GM12892 (cell line): Measurements from ENCODE around the gene IPO5.
"Not testable (repeated sequence)": the region's sequence is repeated elsewhere in the genome, so short reads cannot be mapped to it uniquely, and the experiment has no call there.

ENCODE experiments used
- DNase-seq: peaks from one replicate; pipeline ENCODE4 v3.0.0; 2011; ENCODE audit not compliant: insufficient read length
- FAIRE-seq: peaks from 2 replicates; lab custom pipeline; 2011; peaks lifted over from hg19 to GRCh38; lab: Jason Lieb, UNC
- POLR2A ChIP-seq: IDR thresholded peaks from 2 replicates; pipeline ENCODE4 v1.6.1; 2011; ENCODE audit warnings: low read depth, low read length, control low read depth
- POLR2AphosphoS5 ChIP-seq: IDR thresholded peaks from 2 replicates; pipeline ENCODE4 v1.6.1; 2011; ENCODE audit warnings: low read depth, low read length, control low read depth
- TAF1 ChIP-seq: IDR thresholded peaks from 2 replicates; pipeline ENCODE4 v1.6.1; 2011; ENCODE audit warnings: low read depth, mild to moderate bottlenecking, control low read depth, low read length, borderline replicate concordance

IPO5 gene

GRCh38 chr13:97979556-97979955 is 26.1 kb downstream of the IPO5 start:
- no peak for DNase-seq
- TF ChIP-seq POLR2AphosphoS5, result no peak
- no peak for TF ChIP-seq POLR2A
- TF ChIP-seq TAF1, result no peak
- FAIRE-seq, result no peak

- peak; percentile 33 for FAIRE-seq
- no peak for DNase-seq
- no peak for TF ChIP-seq POLR2A
- TF ChIP-seq POLR2AphosphoS5, result no peak
- TF ChIP-seq TAF1, result no peak
These were observed 28.8 kb downstream of the IPO5 start for GRCh38 chr13:97982286-97982685.

GRCh38 chr13:97986835-97987234 is 33.4 kb downstream of the IPO5 start:
- FAIRE-seq, result peak; percentile 68
- DNase-seq, result no peak
- TF ChIP-seq POLR2AphosphoS5, result no peak
- no peak for TF ChIP-seq TAF1
- TF ChIP-seq POLR2A, result no peak

GRCh38 chr13:97999653-98000052 is 46.2 kb downstream of the IPO5 start:
- DNase-seq (no peak), FAIRE-seq (no peak)
- TF ChIP-seq TAF1 (no peak), POLR2AphosphoS5 (no peak), POLR2A (no peak)

- no peak for DNase-seq
- TF ChIP-seq TAF1, result no peak
- no peak for TF ChIP-seq POLR2A
- no peak for TF ChIP-seq POLR2AphosphoS5
- no peak for FAIRE-seq
These were observed 50.6 kb downstream of the IPO5 start for GRCh38 chr13:98004107-98004506.

- not testable (repeated sequence) for DNase-seq
- FAIRE-seq, result peak; percentile 17
These were observed 51.5 kb downstream of the IPO5 start for GRCh38 chr13:98004997-98005396.

- TF ChIP-seq POLR2AphosphoS5 (no peak), TAF1 (no peak), POLR2A (no peak)
- DNase-seq, result no peak
- FAIRE-seq, result no peak
These were observed 53.5 kb downstream of the IPO5 start for GRCh38 chr13:98007001-98007400.

- FAIRE-seq (no peak), DNase-seq (no peak)
- TF ChIP-seq POLR2A (no peak), POLR2AphosphoS5 (no peak), TAF1 (no peak)
These were observed 59.8 kb downstream of the IPO5 start for GRCh38 chr13:98013241-98013640.

- no peak for TF ChIP-seq POLR2AphosphoS5
- TF ChIP-seq TAF1, result no peak
- TF ChIP-seq POLR2A, result no peak
- no peak for DNase-seq
- no peak for FAIRE-seq
These were observed 61.3 kb downstream of the IPO5 start for GRCh38 chr13:98014766-98015165.

- FAIRE-seq (no peak), DNase-seq (no peak)
- no peak for TF ChIP-seq POLR2AphosphoS5
These were observed 64.8 kb downstream of the IPO5 start for GRCh38 chr13:98018293-98018692.

GRCh38 chr13:98019186-98019585 is 65.7 kb downstream of the IPO5 start:
- no peak for TF ChIP-seq TAF1
- no peak for TF ChIP-seq POLR2AphosphoS5
- no peak for DNase-seq
- FAIRE-seq, result no peak

GRCh38 chr13:98020271-98020670 is 66.8 kb downstream of the IPO5 start:
- FAIRE-seq, result no peak
- TF ChIP-seq TAF1, result no peak
- TF ChIP-seq POLR2AphosphoS5, result no peak
- no peak for TF ChIP-seq POLR2A
- DNase-seq, result no peak

GRCh38 chr13:98022210-98022609 is 68.7 kb downstream of the IPO5 start:
- no peak for TF ChIP-seq TAF1
- TF ChIP-seq POLR2AphosphoS5, result no peak
- no peak for TF ChIP-seq POLR2A
- no peak for DNase-seq
- FAIRE-seq, result no peak

- no peak for TF ChIP-seq POLR2AphosphoS5
- DNase-seq (no peak), FAIRE-seq (no peak)
These were observed 72.1 kb downstream of the IPO5 start for GRCh38 chr13:98025480-98026025.
